Upper lobe of left lung (tissue), 6 donors: ENCODE measurements around the gene CD44. TPM values are rescaled to one million over a fixed set of nuclear protein-coding genes. Genes with fewer than 3 reads are reported as not detected.

Source experiments
- ATAC-seq, 2 donors: fragments of 200-7000 bp; cut with Tn5 transposase; one replicate each; pipeline ENCODE4 v1.9.1; 2022; ENCODE audit warnings: mild to moderate bottlenecking in 2 of 2, moderate library complexity in 2 of 2; ENCODE audit not compliant: low FRiP score in 2 of 2
- DNase-seq, 2 donors: peaks; one replicate each; pipeline ENCODE4 v3.0.0-alpha.2; 2019 to 2020
- H3K27ac ChIP-seq, 4 donors: fragments of 200-600 bp; sonication (generic); one replicate each; pipeline ENCODE4 v1.5.1; 2016 to 2019
- H3K27me3 ChIP-seq, 4 donors: fragments of 200-600 bp; sonication (generic); one replicate each; pipeline ENCODE4 v1.5.1; 2017 to 2019
- H3K36me3 ChIP-seq, 4 donors: fragments of 200-600 bp; sonication (generic); one replicate each; pipeline ENCODE4 v1.5.1; 2016 to 2019
- H3K4me1 ChIP-seq, 4 donors: fragments of 200-600 bp; sonication (generic); one replicate each; pipeline ENCODE4 v1.5.1; 2018 to 2019
- H3K4me3 ChIP-seq, 4 donors: fragments of 200-600 bp; sonication (generic); one replicate each; pipeline ENCODE4 v1.5.1; 2017 to 2019; ENCODE audit warnings: mild to moderate bottlenecking in 2 of 4, moderate library complexity in 1 of 4
- H3K9me3 ChIP-seq, 4 donors: fragments of 200-600 bp; sonication (generic); one replicate each; pipeline ENCODE4 v1.5.1; 2018 to 2019
- CTCF ChIP-seq, 6 experiments: fragments of 450-650 bp in 4 of 6; fragments of 200-600 bp in 2 of 6; sonication (generic) in 2 of 6; IDR thresholded peaks; one replicate each; pipeline ENCODE4 v1.5.1; 2016 to 2019; ENCODE audit warnings: antibody characterized with exemption in 6 of 6
- EP300 ChIP-seq, 4 donors: sonication (generic); formaldehyde crosslinking; IDR thresholded peaks; one replicate each; pipeline ENCODE4 v1.5.1; 2017; ENCODE audit warnings: antibody characterized with exemption in 4 of 4, control low read depth in 2 of 4
- POLR2A ChIP-seq, 4 donors: fragments of 450-650 bp; IDR thresholded peaks; one replicate each; pipeline ENCODE4 v1.5.1; 2016 to 2017; ENCODE audit warnings: antibody characterized with exemption in 4 of 4, mild to moderate bottlenecking in 2 of 4
- POLR2AphosphoS5 ChIP-seq, 2 donors: sonication (generic); formaldehyde crosslinking; IDR thresholded peaks; one replicate each; pipeline ENCODE4 v1.5.1; 2017; ENCODE audit warnings: antibody characterized with exemption in 2 of 2
- WGBS, 2 donors: methylation state at CpG; one replicate each; pipeline ENCODE4 v1.1.5; 2017 to 2018; 5-methylcytosine and 5-hydroxymethylcytosine counted together
- total RNA-seq, 6 donors: library from RNA; depleted of rRNA in 4 of 6; stranded (reverse); fragments of >200 nt in 4 of 6; gene quantifications; one replicate each; pipeline versions ENCODE4 v1.1.0 to v1.2.1, GENCODE V29; 2016 to 2021
- donor health status: DM: no; HTN: no; CAD: no; lungs with moderate emphysema.
- donor health status: DM: no; HTN: yes; CAD: no; lungs with severe emphysema.

CD44 gene
- total RNA-seq, 6 donors from 2014 or later: 454 to 696 (median 551) TPM

- Histone ChIP-seq H3K4me3 (no peak overlapping the region), H3K36me3 (no peaks in the 10 kb centered on the region), H3K9me3 (no peaks in the 10 kb centered on the region), H3K27ac (no peak overlapping the region), H3K27me3 (no peaks in the 10 kb centered on the region), H3K4me1 (no peaks in the 10 kb centered on the region)
- no peak for ATAC-seq
- no peak for TF ChIP-seq CTCF (IDR thresholded peaks at IDR 0.05)
- no peak for TF ChIP-seq POLR2A (IDR thresholded peaks at IDR 0.05)
- no peak for TF ChIP-seq EP300 (IDR thresholded peaks at IDR 0.05)
- TF ChIP-seq POLR2AphosphoS5 (IDR thresholded peaks at IDR 0.05): no peak
- 93 to 94% methylated on average over 4 of the region's 4 CpGs for WGBS, 2 donors
- no peak for DNase-seq
Measured at GRCh38 chr11:35118906-35119305, 20.1 kb upstream of the CD44 start.

- Histone ChIP-seq H3K27me3 (no peaks in the 10 kb centered on the region), H3K27ac (no peak overlapping the region), H3K36me3 (no peaks in the 10 kb centered on the region), H3K9me3 (no peaks in the 10 kb centered on the region), H3K4me3 (no peak overlapping the region), H3K4me1 (no peaks in the 10 kb centered on the region)
- WGBS, 2 donors: 73 to 76% methylated on average over 2 of the region's 2 CpGs
- ATAC-seq (no peak), DNase-seq (no peak)
- no peak for TF ChIP-seq EP300 (IDR thresholded peaks at IDR 0.05)
- TF ChIP-seq CTCF (IDR thresholded peaks at IDR 0.05): no peak
- no peak for TF ChIP-seq POLR2AphosphoS5 (IDR thresholded peaks at IDR 0.05)
- TF ChIP-seq POLR2A (IDR thresholded peaks at IDR 0.05): no peak
Measured at GRCh38 chr11:35121326-35121865, 17.6 kb upstream of the CD44 start.

GRCh38 chr11:35122308-35122707, 16.7 kb upstream of the CD44 start:
- Histone ChIP-seq H3K4me3 (no peak overlapping the region), H3K9me3 (no peaks in the 10 kb centered on the region), H3K4me1 (no peaks in the 10 kb centered on the region), H3K27me3 (no peaks in the 10 kb centered on the region), H3K27ac (no peak overlapping the region), H3K36me3 (no peaks in the 10 kb centered on the region)
- ATAC-seq (no peak), DNase-seq (no peak)
- WGBS, 2 donors: 77 to 87% methylated on average over 1 of the region's 1 CpG
- TF ChIP-seq EP300 (IDR thresholded peaks at IDR 0.05) (no peak), CTCF (IDR thresholded peaks at IDR 0.05) (no peak), POLR2AphosphoS5 (IDR thresholded peaks at IDR 0.05) (no peak), POLR2A (IDR thresholded peaks at IDR 0.05) (no peak)

GRCh38 chr11:35126000-35126878, 12.7 kb upstream of the CD44 start:
- Histone ChIP-seq H3K9me3 (no peaks in the 10 kb centered on the region), H3K36me3 (no peaks in the 10 kb centered on the region), H3K4me3 (no peak overlapping the region), H3K4me1 (no peaks in the 10 kb centered on the region), H3K27me3 (no peaks in the 10 kb centered on the region), H3K27ac (no peak overlapping the region)
- WGBS, 2 donors: 80 to 93% methylated on average over 6 of the region's 6 CpGs
- no peak for ATAC-seq
- no peak for DNase-seq
- TF ChIP-seq POLR2AphosphoS5 (IDR thresholded peaks at IDR 0.05) (no peak), EP300 (IDR thresholded peaks at IDR 0.05) (no peak), POLR2A (IDR thresholded peaks at IDR 0.05) (no peak), CTCF (IDR thresholded peaks at IDR 0.05) (no peak)
